ENCODE results near the gene PECR. TPM values are rescaled to one million over a fixed set of nuclear protein-coding genes. Genes with fewer than 3 reads are reported as not detected.

Gene PECR
- total and polyA plus RNA-seq, 2 of the 4 experiments (the other 2 are of a cell fraction): 11.4 to 17.7 TPM

DNA sequence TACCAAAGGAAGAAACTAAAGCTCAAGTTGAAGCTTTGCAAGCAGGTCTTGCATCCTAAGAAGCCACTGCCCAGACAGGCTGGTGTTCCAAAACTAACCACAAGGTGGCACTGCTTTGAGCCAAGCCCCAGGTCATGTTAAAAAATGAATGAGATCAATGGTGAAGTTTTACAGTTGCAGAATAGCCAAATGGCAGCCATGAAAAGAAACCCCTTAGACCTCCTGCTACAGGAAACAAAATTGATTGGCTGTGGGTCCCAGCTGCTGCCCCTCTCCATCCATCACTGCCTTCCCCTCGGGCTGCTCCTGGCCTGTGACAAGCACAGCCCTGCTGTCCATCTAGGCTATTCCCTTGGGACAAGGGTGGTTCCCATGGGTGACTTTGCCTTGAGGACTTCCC lies 47.5 kb downstream of the PECR start:
- Histone ChIP-seq H3K4me2 (ENCODE audit: low read depth, low read length) (no peak overlapping the region), H4K20me1 (ENCODE audit: insufficient read depth, low read length) (no peaks in the 10 kb centered on the region), H3K23ac (ENCODE audit: low read depth, low read length) (no peak overlapping the region), H3K27ac (ENCODE audit: insufficient read depth, low read length) (no peak overlapping the region), H3K56ac (ENCODE audit: extremely low read depth, insufficient read depth, low read length) (no peak overlapping the region), H3K9me3 (ENCODE audit: control insufficient read depth, insufficient read depth, low read length) (no peaks in the 10 kb centered on the region), H4K91ac (ENCODE audit: insufficient read depth, low read depth, low read length) (no peak overlapping the region), H2AK5ac (ENCODE audit: low read depth, low read length) (no peak overlapping the region), H4K8ac (ENCODE audit: low read depth in 2 of 2, low read length in 2 of 2) (no peak overlapping the region), H3K4ac (ENCODE audit: low read depth, low read length) (no peak overlapping the region), H3K18ac (ENCODE audit: low read depth, low read length) (no peak overlapping the region), H2AFZ (replicated peaks; ENCODE audit: low read length, poor library complexity) (no peak overlapping the region), H3K9me1 (ENCODE audit: insufficient read depth, low read length) (peaks cover 10% of the 10 kb centered on the region; the same call in 1 of the 2 replicates), H4K5ac (ENCODE audit: low read depth, low read length) (no peak overlapping the region), H3K27me3 (ENCODE audit: control insufficient read depth, insufficient read depth, low read length) (no peaks in the 10 kb centered on the region), H3K4me1 (ENCODE audit: control insufficient read depth, insufficient read depth, low read length) (peaks cover 11% of the 10 kb centered on the region), H3K9ac (ENCODE audit: low read depth, low read length) (no peak overlapping the region), H3K4me3 (ENCODE audit: insufficient read depth, low read depth, low read length) (no peak overlapping the region), H3K14ac (replicated peaks; ENCODE audit: low read depth, low read length) (no peak overlapping the region), H2BK5ac (ENCODE audit: low read depth, low read length, poor library complexity, severe bottlenecking) (no peak overlapping the region), H3K79me1 (ENCODE audit: low read depth in 1 of 2, low read length in 2 of 2) (0 out of 4 replicates have a peak, but pooled peaks cover 0 to 4% of the 10 kb centered on the region in 2 experiments), H3K36me3 (ENCODE audit: control insufficient read depth, insufficient read depth, low read length) (no peaks in the 10 kb centered on the region), H2BK120ac (ENCODE audit: low read depth, low read length) (no peak overlapping the region), H2BK20ac (ENCODE audit: low read depth, low read length) (no peak overlapping the region), H2BK15ac (ENCODE audit: low read depth, low read length) (no peak overlapping the region), H2AK9ac (replicated peaks; ENCODE audit: low read depth, low read length, poor library complexity) (no peak overlapping the region)
- ATAC-seq (ENCODE audit: low read depth): peak; percentile 59
- in situ Hi-C loops (cut with MboI; ENCODE audit: low sequenced_read_pairs) (no loop called here), intact Hi-C loops (cut with micrococcal nuclease) (loop anchor here (10.0 kb wide), 1 partner anchor 631 kb away; no protein-coding TSS in a partner anchor), dilution Hi-C loops (cut with HindIII; ENCODE audit: low sequenced_read_pairs, unreplicated experiment) (no loop called here)
- ChIA-PET CTCF (interaction anchor here (0.6 to 1.8 kb wide), 7 partner anchors 8 to 27 kb away, joined by 3 to 5 read pairs (median 3); no protein-coding TSS in a partner anchor), POLR2A (ENCODE audit: unreplicated experiment) (no interaction called here)
- TF ChIP-seq RAD21 (IDR thresholded peaks at IDR 0.05; ENCODE audit: low read length) (peak; percentile 55), MAFK (IDR thresholded peaks at IDR 0.05; ENCODE audit: low read depth, low read length) (no peak), SMC3 (IDR thresholded peaks at IDR 0.05; ENCODE audit: low read depth, low read length) (peak; percentile 57), MAZ (IDR thresholded peaks at IDR 0.05; ENCODE audit: borderline replicate concordance, low read depth, low read length) (no peak)
- TF ChIP-seq, protein P1, sequence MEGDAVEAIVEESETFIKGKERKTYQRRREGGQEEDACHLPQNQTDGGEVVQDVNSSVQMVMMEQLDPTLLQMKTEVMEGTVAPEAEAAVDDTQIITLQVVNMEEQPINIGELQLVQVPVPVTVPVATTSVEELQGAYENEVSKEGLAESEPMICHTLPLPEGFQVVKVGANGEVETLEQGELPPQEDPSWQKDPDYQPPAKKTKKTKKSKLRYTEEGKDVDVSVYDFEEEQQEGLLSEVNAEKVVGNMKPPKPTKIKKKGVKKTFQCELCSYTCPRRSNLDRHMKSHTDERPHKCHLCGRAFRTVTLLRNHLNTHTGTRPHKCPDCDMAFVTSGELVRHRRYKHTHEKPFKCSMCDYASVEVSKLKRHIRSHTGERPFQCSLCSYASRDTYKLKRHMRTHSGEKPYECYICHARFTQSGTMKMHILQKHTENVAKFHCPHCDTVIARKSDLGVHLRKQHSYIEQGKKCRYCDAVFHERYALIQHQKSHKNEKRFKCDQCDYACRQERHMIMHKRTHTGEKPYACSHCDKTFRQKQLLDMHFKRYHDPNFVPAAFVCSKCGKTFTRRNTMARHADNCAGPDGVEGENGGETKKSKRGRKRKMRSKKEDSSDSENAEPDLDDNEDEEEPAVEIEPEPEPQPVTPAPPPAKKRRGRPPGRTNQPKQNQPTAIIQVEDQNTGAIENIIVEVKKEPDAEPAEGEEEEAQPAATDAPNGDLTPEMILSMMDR (conservative IDR thresholded peaks at IDR 0.05; ENCODE audit: low read depth, low read length): peak; percentile 70
- DNase-seq: peak; percentile 77
- BruUV-seq (replicated peaks): no TSS peak
- no CpG with 5 or more reads among the region's 1 CpG for WGBS, 2 experiments (ENCODE audit: extremely low coverage in 2 of 2, insufficient read length in 1 of 2)

All from IMR-90 (cell line).